HG02973 (cell line): ENCODE data around the gene RACK1.
A peak's percentile ranks its signal among the peaks of the same experiment; 100 is the strongest.
"Not testable (repeated sequence)": the region's sequence is repeated elsewhere in the genome, so short reads cannot be mapped to it uniquely, and the experiment has no call there.

Source experiments
- ATAC-seq: cut with Tn5 transposase; IDR thresholded peaks from one replicate; pipeline ENCODE4 v1.9.1; 2021; ENCODE audit warnings: moderate library complexity; ENCODE audit not compliant: unreplicated experiment

RACK1 gene

DNA sequence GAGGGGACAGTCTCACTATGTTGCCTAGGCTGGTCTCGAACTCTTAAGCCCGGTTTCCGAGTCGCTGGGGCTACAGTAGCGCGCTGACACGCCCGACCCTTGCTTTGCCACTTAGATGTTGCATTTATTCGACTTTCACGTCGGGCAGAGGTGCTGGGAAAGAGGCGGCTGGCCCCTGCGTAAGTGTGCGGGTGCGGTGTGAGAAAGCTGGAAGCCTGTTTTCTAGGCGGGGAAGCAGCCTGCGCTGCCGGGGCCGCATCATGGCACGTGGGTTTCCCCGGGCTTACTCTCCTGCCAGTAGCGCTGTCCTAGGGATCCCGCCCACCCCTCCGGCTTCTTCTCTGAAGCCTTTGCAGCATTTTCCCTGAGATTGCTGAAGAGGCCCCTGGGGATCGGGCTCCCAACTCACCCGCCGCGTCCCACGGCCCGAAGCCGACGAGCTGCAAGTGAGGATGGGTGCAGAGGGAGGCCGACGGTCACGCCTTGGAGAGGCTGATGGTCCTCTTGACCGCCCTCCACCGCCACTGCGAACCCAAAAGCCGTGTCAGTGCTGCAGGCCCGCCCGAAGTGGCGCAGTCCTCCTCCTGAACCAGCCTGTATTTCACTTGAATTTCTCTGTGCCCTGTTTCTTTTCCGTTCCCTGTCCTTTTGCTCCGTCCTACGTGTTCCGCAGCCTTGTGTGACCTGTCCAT is 26.4 kb downstream of the RACK1 start:
- peak; percentile 16 for ATAC-seq

DNA sequence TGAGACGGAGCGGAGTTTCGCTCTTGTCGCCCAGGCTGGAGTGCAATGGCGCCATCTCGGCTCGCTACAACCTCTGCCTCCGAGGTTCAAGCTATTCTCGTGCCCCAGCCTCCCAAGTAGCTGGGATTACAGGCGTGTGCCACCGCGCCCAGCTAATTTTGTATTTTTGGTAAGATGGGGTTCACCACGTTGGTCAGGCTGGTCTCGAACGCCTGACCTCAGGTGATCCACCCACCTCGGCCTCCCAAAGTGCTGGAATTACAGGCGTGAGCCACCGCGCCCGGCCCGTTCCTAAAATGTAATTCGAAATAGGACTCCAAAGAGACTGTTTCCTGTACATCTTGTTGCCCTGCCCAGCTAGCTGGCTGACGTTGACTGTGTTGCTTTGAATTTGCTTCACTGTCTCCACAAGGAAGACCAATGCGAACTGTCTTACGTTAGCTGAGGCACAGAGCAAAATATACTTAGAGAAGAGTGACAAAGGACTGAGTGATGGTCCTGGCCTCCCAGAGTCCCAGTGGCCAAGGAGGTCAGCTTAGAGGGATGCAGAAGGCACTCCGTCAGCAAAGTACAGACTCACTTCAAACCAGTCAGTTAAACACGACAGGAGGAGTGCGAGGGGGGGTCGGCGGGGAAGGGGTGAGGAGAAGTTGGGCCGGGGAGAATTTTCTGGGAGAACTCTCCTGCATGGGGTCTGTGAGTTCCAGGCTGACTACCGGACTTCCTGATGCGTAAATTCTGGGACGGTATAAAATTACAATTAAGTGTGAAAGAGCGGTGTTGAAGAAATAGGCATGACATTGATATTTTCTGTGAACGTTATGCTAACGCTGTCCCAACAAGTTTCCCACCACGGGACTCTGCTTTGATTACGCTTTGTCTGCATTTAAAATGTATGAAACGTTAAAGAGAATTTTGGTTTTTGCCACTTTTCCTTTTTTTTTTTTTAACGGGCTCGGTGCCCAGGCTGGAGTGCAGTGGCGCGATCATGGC is 27.4 kb downstream of the RACK1 start:
- no peak for ATAC-seq

DNA sequence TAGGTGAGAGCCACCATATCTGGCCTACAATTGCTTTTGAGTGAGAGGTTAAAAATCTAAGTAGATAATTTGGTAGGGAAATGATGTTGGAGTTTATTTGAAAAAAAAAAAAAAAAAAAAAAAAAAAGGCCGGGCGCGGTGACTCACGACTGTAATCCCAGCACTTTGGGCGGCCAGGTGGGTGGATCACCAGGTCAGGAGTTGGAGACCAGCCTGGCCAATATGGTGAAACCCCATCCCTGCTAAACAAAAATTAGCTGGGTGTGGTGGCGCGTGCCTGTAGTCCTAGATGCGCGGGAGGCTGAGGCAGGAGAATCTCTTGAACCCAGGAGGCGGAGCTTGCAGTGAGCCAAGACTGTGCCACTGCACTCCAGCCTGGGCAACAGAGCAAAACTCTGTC is 29.5 kb downstream of the RACK1 start:
- not testable (repeated sequence) for ATAC-seq

DNA sequence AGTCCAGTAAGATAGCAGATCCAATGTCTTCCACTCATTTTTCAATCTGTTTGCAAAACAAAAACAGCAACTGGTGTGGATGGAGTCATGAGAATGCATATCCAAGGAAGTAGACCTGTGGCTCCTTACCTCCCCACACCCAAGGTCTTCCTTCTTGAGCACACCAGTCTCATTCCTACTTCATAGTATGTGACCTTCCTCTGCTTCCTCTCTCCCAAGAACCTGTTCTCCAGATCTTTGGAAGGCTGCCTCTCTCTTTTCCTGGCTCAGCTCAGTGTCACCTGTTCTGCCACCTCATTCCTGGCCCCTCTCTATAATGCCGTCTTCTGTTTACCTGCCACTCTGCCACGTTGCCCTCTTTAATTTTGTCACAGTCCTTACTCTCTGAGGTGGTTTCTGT is 30.8 kb downstream of the RACK1 start:
- no peak for ATAC-seq

DNA sequence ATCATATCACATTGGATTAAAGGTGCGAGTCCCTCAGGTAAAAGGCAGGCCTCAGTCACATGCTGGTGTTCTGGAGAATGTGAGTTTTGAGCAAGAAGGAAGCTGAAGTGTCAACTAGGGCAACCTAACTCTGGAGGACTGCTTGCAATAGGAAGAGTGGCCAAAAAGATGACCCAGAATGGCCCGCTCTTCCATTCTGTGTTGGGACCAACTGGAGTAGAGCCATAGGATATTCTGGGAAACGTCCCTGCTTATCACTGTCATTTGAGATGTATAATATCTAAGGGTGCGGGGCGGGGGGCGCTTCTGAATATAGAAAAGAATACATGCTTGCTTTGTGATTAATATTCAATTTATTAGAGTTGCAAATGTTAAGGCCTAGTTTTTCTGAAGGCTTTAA is 31.6 kb downstream of the RACK1 start:
- no peak for ATAC-seq

DNA sequence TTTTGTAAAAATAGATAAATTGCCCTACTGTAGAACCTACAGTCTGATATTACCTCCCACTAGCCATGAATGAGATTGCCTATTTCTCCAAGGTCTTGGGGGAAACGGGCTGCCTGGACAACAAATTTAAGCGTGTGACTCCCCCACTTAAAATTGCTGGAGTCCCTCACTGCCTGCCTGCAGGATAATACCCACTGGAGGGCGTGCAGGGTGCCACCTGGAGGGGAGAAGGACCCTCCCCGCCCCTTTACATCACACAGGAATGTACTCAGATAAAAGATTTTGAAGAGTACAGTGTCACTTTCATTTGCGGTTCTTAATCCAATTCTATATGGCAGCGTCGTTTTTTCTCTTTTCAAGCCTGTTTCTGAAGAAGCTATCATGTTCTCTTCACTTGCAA is 32.5 kb downstream of the RACK1 start:
- ATAC-seq: no peak

DNA sequence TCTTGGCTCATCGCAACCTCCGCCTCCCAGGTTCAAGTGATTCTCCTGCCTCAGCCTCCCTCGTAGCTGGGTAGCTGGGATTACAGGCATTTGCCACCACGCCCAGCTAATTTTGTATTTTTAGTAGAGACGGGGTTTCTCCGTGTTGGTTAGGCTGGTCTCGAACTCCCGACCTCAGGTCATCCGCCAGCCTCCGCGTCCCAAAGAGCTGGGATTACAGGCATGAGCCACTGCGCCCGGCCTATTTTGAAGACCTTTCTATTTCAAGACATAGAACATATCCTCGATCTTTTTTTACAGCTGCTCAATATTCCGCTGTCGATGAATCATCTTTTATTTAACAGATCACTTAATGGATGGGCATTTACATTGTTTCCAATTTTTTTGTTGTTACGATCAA is 33.0 kb downstream of the RACK1 start:
- ATAC-seq: not testable (repeated sequence)

DNA sequence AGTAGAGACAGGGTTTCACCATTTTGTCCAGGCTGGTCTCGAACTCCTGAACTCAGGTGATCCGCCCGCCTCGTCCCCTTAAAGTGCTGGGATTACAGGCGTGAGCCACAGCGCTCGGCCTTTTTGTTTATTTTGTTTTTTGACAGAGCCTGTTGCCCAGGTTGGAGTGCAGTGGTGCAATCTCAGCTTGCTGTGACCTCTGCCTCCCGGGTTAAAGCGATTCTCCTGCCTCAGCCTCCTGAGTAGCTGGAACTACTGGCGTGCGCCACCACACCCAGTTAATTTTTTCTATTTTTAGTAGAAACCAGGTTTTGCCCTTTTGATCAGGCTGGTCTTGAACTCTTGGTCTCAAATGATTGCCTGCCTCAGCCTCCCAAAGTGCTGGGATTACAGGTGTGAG is 33.6 kb downstream of the RACK1 start:
- ATAC-seq: not testable (repeated sequence)

DNA sequence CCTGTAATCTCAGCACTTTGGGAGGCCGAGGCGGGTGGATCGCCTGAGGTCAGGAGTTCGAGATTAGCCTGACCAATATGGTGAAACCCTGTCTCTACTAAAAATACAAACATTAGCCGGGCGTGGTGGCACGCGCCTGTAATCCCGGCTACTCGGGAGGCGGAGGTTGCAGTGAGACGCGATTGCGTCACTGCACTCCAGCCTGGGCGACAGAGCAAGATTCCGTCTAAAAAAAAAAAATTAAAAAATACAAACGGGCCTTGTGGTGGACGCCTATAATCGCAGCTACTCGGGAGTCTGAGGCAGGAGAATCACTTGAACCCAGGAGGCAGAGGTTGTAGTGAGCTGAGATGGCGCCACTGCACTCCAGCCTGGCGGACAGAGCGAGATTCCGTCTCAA is 34.7 kb downstream of the RACK1 start:
- ATAC-seq: not testable (repeated sequence)

DNA sequence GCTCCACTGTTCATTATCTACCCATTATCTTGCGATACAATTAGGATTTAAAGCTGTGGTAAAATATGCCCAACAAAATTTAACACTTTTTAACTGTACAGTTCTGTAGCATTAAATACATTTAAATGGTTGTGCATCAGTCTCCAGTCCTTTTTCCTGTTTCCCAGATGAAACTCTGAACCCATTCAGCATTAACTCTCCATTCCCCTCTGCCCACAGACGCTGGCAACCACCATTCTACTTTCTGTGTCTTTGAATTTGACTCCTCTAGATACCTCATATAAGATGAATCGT is 35.8 kb downstream of the RACK1 start:
- ATAC-seq: no peak

DNA sequence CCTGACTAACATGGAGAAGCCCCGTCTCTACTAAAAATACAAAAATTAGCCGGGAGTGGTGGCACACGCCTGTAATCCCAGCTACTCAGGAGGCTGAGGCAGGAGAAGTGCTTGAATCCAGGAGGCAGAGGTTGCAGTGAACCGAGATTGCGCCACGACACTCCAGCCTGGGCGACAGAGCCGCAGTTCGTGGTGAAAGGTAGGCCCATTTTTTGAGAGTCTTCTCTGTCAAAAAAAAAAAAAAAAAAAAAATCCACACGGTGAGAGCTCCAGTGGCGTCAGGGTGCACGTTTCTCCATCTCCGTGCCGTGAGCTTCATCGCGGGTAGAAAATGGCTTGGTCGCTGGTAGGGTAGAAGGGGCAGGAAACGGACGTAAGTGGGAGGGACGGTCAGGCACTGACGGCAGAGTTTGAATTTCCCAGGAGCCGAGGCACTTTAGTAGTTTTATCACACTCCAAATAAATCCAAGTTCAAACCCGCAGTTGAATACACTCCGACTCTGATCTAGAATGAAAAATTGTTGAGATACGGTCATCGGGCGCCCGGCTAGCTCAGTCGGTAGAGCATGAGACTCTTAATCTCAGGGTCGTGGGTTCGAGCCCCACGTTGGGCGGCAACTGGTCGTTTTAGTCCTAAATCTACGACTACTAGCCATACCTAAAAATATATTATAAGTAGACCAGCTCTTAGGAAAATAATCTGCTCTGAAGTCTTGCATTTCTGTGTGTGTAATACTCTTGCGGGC is 36.3 kb downstream of the RACK1 start:
- ATAC-seq: no peak

DNA sequence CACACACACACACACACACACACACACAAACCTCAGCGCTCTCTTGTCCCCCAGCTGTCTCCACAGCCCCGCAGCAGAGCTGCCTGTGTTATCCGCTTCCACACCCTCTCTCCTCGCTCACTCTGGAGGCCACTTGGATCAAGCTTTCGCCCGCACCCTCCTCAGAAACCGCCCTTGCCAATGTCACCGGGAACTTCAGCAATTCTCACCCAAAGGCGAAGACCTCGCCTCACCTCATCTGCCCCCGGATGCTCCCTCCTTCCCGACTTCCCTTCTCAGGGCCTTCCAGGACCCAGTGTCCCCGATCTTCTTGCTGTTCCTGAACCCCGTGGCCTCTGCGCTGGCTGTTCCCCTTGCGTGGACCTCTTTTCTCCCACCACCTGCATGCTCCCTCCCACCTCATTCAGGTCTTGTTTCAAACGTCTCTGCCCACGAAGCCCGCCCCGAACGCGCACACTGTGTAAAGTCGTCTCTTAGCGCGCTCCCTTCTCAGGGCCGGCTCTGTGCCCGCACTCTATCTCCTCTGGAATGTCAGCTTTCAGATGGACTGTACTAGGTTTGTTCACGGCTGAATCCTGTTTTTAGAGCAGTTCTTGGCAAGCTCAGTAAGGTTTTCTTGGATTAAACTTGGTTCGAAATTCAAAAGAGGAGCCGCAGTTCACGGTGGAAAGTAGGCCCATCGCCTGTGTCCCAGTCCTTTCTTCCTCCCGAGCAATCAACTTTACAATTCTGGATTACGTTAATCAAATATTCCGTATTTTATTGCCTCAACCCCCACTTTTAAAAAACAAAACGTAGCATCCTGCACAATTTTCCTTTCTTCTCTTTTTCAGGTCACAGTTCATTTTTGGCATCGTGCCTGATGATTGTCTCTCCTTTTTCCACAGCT is 37.7 kb downstream of the RACK1 start:
- ATAC-seq: no peak

DNA sequence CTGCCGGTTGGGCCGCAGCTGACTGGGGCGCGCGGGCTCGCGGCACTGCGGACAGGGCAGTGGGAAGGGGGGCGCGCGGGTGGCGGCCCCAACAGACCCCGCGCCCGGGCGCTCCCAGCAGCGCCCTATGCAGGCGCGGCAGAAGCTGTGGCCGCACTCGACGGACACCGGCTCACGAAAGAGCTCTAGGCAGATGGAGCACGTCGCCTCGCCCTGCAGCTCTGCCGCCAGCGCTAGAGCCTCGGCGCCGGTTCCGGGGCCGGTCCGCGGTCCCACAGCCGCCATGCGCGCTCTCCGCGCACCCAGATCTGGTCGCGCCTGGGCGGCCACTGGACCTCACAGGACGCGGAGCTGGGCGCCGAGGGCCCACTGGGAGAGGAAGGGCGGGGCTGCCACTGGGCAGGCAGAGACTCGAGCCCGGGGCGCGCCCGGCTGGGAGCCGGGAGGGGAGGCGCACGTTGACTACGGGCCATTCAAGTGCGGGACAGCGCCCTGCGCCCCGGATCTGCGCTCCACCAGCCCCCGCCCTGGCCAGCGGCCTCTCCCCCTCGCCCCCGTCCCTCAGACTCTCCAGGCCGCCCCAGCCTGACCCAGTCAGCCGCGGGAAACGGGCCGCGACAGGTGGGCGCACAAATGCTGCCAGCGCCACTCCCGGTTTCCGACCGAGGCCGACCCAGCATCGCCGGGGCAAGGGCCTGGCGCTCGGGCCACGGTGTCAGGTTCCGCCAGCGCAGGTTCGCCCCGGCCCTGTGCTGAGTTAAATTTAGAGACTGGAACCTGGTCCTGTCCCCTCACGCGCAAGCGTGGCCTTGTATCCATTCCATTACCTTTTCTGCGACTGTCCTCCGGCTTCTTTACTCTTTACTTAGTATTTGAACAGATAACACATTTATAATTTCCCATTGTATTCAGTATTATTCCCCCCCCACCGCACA is 38.6 kb downstream of the RACK1 start, which contains the start of gene TRIM7:
Gene TRIM7 (minus strand): TSS at position 371 of the 935 bp plus-strand sequence. CDS start 86 bp downstream, at position 285.
- no peak for ATAC-seq

DNA sequence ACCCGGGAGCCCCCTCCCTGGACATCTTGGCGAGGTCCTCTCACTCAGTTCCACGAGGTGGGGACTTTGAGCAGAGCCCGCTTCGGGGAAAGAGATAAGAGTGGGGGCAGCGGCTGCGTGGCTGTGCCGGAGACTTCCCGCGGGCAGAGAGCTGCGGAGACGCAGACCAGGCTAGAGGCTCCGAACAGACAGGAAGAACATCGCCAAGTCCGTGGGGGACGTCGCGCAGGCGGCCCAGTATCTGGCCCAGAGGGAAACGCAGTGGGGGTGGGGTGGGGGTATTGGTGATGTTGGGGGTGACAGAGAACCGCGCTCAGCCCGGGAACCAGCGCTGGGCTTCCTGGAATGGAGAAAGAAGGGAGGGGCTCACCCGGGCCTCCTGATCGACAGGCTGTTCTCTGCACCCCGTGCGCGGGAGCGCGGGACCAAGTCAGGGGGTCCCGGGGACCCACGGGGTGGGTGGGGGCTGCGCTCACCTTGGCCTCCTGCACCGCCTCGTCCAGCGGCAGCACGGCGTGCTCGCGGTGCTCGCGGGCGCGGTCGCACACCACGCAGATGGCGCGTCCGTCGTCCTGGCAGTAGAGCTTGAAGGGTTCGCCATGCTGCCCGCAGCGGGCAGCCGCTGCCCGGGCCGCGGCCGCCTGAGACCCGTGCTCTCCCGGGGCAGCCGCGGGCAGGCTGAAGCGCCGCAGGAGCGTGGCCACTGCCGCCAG is 39.4 kb downstream of the RACK1 start:
- ATAC-seq: no peak

DNA sequence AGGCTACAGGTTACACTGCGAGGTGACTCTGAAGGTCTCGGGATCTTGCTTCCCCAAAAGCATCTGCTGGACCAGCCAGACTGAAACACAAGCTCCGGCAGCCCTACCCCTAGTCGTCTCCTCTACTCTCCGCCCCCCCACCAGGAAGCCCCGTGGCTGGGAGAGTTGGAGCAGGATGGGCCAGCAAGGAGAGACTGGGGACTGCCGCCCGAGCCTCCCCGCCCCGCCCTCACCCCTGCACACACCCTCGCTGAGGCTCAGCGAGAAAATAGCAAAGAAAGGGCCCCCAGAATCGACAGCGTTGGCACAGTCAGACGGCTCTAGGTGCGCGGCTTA is 40.0 kb downstream of the RACK1 start:
- no peak for ATAC-seq

DNA sequence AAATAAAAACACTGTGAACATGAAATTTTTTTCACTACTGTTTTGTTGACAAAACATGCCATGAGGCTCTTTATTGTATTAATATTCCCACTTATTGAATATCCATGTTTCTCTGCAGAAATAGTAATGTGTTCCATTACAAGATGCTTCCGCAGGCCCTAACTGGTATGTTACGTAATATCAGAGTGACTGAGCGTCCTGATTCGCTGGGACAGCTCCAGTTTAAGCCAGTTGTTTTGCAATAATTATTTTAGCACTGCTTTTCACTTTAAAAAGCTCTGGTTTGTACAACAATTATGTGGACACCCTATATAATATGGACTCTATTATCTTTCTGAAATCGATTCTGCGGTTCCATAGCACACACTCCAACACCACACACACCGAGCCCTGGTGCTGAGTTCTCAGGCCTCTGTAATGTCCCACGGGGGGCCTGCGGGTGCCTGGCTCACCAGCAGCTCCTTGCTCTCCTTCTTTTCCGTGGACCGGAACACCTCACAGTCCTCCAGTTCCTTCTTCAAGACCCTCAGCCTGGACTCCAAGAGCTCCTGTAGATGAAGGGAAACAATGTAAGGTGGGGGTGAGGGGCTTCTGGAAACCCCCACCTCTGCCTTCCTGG is 40.5 kb downstream of the RACK1 start:
- ATAC-seq: no peak

DNA sequence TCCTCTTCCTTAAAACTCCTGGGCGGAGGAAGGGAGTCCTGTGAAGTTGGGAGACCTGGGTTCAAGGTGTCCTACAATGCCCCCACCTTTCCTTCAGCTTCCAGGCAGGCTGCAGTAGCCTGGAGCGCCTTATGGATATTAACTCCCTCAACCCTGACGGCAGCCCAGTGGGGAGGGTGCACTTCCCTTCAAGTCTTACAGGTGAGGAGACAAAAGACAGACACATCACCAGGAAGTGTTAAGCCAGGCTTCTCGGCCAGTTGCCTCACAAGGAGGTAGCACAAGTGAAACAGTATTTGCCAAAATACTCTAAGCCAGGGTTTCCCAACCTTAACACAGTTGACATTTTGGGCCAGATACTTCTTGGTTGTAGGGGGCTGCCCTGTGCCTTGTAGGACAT is 42.9 kb downstream of the RACK1 start:
- ATAC-seq: no peak

DNA sequence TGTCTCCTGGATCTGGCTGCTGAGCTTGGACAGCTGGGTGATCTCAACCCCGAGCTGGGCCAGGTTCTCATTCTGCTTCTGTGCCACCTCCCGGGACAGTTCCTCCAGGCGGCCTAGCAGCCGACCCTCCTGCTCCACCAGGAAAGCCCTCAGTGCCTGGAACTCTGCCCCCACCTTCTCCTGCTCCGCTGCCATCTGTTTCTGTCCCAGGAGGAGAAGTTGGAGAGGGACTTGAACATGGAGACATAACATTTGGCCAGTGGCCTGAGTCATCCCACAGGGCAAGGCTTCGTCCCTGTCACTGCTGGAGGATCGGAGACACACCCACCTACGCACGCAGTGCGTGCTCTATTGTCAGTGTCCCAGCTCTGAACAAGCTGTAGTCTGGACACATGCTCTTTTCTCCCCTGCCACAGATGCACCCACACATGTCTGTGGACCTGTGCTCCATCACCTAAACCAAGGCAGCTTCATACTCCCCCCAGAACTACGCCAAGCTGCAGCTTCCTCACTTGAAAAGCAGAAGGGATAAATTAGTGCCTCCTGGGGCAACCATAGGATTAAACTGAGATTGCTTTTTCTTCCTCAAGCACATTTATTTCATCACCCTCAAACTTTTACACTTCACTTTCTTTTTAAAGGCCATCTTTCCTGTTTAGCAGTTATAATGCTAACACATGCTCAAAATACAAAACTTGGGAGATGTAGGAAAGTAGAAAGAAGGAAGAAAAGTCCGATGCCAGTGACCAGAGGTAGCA is 43.6 kb downstream of the RACK1 start:
- ATAC-seq: no peak
